Endothelial cell (in vitro differentiated cells): Measurements from ENCODE around the gene IWS1. TPM values are rescaled to one million over a fixed set of nuclear protein-coding genes. Genes with fewer than 3 reads are reported as not detected.

ENCODE experiments used
- DNase-seq: peaks from one replicate; pipeline ENCODE4 v3.0.0; 2021; ENCODE audit warnings: low spot score
- H3K27ac Mint-ChIP-seq: one replicate; pipeline ENCODE4 v1.8.0; 2021; ENCODE audit warnings: mixed read lengths, inconsistent platforms; ENCODE audit not compliant: unreplicated experiment
- H3K27me3 Mint-ChIP-seq: one replicate; pipeline ENCODE4 v1.8.0; 2021; ENCODE audit warnings: mild to moderate bottlenecking, moderate library complexity, mixed read lengths, inconsistent platforms; ENCODE audit not compliant: unreplicated experiment
- H3K36me3 Mint-ChIP-seq: one replicate; pipeline ENCODE4 v1.8.0; 2021; ENCODE audit warnings: mild to moderate bottlenecking, low read depth, mixed read lengths, inconsistent platforms; ENCODE audit not compliant: unreplicated experiment
- H3K4me1 Mint-ChIP-seq: one replicate; pipeline ENCODE4 v1.8.0; 2021; ENCODE audit warnings: mild to moderate bottlenecking, mixed read lengths, inconsistent platforms; ENCODE audit not compliant: unreplicated experiment
- H3K4me3 Mint-ChIP-seq: one replicate; pipeline ENCODE4 v1.8.0; 2021; ENCODE audit warnings: mild to moderate bottlenecking, mixed read lengths, inconsistent platforms; ENCODE audit not compliant: unreplicated experiment
- H3K9me3 Mint-ChIP-seq: one replicate; pipeline ENCODE4 v1.8.0; 2021; ENCODE audit warnings: mixed read lengths, inconsistent platforms; ENCODE audit not compliant: unreplicated experiment
- CTCF ChIP-seq: fragments of 200-600 bp; sonication (generic); IDR thresholded peaks from one replicate; pipeline ENCODE4 v1.5.0; 2021; ENCODE audit warnings: antibody characterized with exemption; ENCODE audit not compliant: unreplicated experiment
- total RNA-seq: library from RNA; stranded (reverse); fragmentation: NEBNext Ultra II Directional; extraction: Animal tissue kit (Norgen Biotek cat#: 25700); gene quantifications from one replicate; pipeline ENCODE4 v1.2.1, GENCODE V29; 2021; ENCODE audit not compliant: unreplicated experiment

IWS1 gene
- total RNA-seq, 1 donor from 2014 or later: 50.5 TPM

GRCh38 chr2:127449898-127450297 lies 76.4 kb downstream of the IWS1 start:
- Mint-ChIP-seq H3K4me3 (no peak overlapping the region), H3K27me3 (peaks cover 4% of the 10 kb centered on the region), H3K27ac (no peak overlapping the region)

GRCh38 chr2:127449414-127449813 lies 76.9 kb downstream of the IWS1 start:
- Mint-ChIP-seq H3K27me3 (peaks cover 4% of the 10 kb centered on the region), H3K9me3 (no peaks in the 10 kb centered on the region), H3K36me3 (no peaks in the 10 kb centered on the region), H3K4me1 (no peaks in the 10 kb centered on the region), H3K4me3 (no peak overlapping the region), H3K27ac (no peak overlapping the region)
- TF ChIP-seq CTCF: no peak
- DNase-seq: no peak

More at GRCh38 chr2:127449898-127450297, 76.4 kb downstream of the IWS1 start:
- no peaks in the 10 kb centered on the region for H3K4me1 Mint-ChIP-seq
- no peaks in the 10 kb centered on the region for H3K36me3 Mint-ChIP-seq
- DNase-seq: no peak
- TF ChIP-seq CTCF: no peak
- no peaks in the 10 kb centered on the region for H3K9me3 Mint-ChIP-seq

- no peak for DNase-seq
- Mint-ChIP-seq H3K27ac (no peak overlapping the region), H3K4me1 (no peaks in the 10 kb centered on the region), H3K9me3 (no peaks in the 10 kb centered on the region), H3K27me3 (peaks cover 2% of the 10 kb centered on the region), H3K36me3 (no peaks in the 10 kb centered on the region), H3K4me3 (no peak overlapping the region)
- TF ChIP-seq CTCF: no peak
Observed at GRCh38 chr2:127448526-127448925, 77.8 kb downstream of the IWS1 start.

GRCh38 chr2:127439343-127439742 lies 86.9 kb downstream of the IWS1 start:
- Mint-ChIP-seq H3K36me3 (peaks cover 5% of the 10 kb centered on the region), H3K27me3 (no peaks in the 10 kb centered on the region), H3K27ac (no peak overlapping the region), H3K4me1 (no peaks in the 10 kb centered on the region), H3K9me3 (no peaks in the 10 kb centered on the region), H3K4me3 (no peak overlapping the region)
- DNase-seq: no peak
- TF ChIP-seq CTCF: no peak

- Mint-ChIP-seq H3K4me1 (no peaks in the 10 kb centered on the region), H3K27me3 (no peaks in the 10 kb centered on the region), H3K9me3 (no peaks in the 10 kb centered on the region), H3K36me3 (peaks cover 5% of the 10 kb centered on the region), H3K27ac (no peak overlapping the region), H3K4me3 (no peak overlapping the region)
- no peak for TF ChIP-seq CTCF
- no peak for DNase-seq
Observed at GRCh38 chr2:127437781-127438726, 88.2 kb downstream of the IWS1 start.
